Gastroesophageal sphincter (tissue), 4 donors: ENCODE data around the gene TNFSF4. TPM values are rescaled to one million over a fixed set of nuclear protein-coding genes. Genes with fewer than 3 reads are reported as not detected.

Source experiments
- ATAC-seq: fragments of 150-250 bp; one replicate; pipeline ENCODE4 v1.9.1; 2016; ENCODE audit warnings: mild to moderate bottlenecking, moderate library complexity
- H3K27ac ChIP-seq, 4 donors: fragments of 200-600 bp; sonication (generic) in 3 of 4; 1 replicate in 3 of 4; 2 replicates in 1 of 4; pipeline ENCODE4 v1.5.1; 2016 to 2019
- H3K27me3 ChIP-seq: fragments of 200-600 bp; sonication (generic); one replicate; pipeline ENCODE4 v1.5.1; 2019
- H3K36me3 ChIP-seq, 2 donors: fragments of 200-600 bp; sonication (generic); one replicate each; pipeline ENCODE4 v1.5.1; 2019; ENCODE audit warnings: control low read depth in 1 of 2
- H3K4me1 ChIP-seq, 3 donors: fragments of 200-600 bp; sonication (generic); 1 replicate in 2 of 3; 2 replicates in 1 of 3; pipeline ENCODE4 v1.5.1; 2016 to 2019; ENCODE audit warnings: control low read depth in 2 of 3
- H3K4me3 ChIP-seq, 2 donors: fragments of 200-600 bp; sonication (generic); one replicate each; pipeline ENCODE4 v1.5.1; 2019; ENCODE audit warnings: mild to moderate bottlenecking in 1 of 2, moderate library complexity in 1 of 2
- H3K9me3 ChIP-seq, 3 donors: fragments of 200-600 bp; sonication (generic); one replicate each; pipeline ENCODE4 v1.5.1; 2017 to 2019; ENCODE audit warnings: control low read depth in 2 of 3
- EP300 ChIP-seq: sonication (generic); formaldehyde crosslinking; IDR thresholded peaks from one replicate; pipeline ENCODE4 v1.6.1; 2017; ENCODE audit warnings: antibody characterized with exemption, mild to moderate bottlenecking
- POLR2A ChIP-seq, 2 donors: fragments of 450-650 bp; IDR thresholded peaks; one replicate each; pipeline ENCODE4 v1.6.1; 2017; ENCODE audit warnings: antibody characterized with exemption in 2 of 2, mild to moderate bottlenecking in 2 of 2, moderate library complexity in 1 of 2
- POLR2AphosphoS5 ChIP-seq: sonication (generic); formaldehyde crosslinking; IDR thresholded peaks from one replicate; pipeline ENCODE4 v1.6.1; 2017; ENCODE audit warnings: antibody characterized with exemption
- WGBS, 2 donors: methylation state at CpG; one replicate each; pipeline ENCODE4 v1.1.5; 2018; ENCODE audit warnings: low coverage in 1 of 2; 5-methylcytosine and 5-hydroxymethylcytosine counted together
- total RNA-seq, 4 donors: library from RNA; depleted of rRNA; stranded (reverse); fragments of >200 nt; gene quantifications; one replicate each; pipeline ENCODE4 v1.1.0, GENCODE V29; 2016
- TF ChIP-seq, protein P1 (sequence below), 4 experiments: fragments of 200-600 bp in 2 of 4; fragments of 450-650 bp in 2 of 4; sonication (generic) in 1 of 4; IDR thresholded peaks; one replicate each; pipeline ENCODE4 v1.5.1; 2017 to 2019; ENCODE audit warnings: antibody characterized with exemption in 4 of 4, mild to moderate bottlenecking in 2 of 4, moderate library complexity in 2 of 4

TNFSF4 gene
- total RNA-seq, 4 donors from 2014 or later = 2.6 to 24.0 (median 4.4) TPM

- Histone ChIP-seq H3K9me3 (no peaks in the 10 kb centered on the region), H3K27me3 (no peaks in the 10 kb centered on the region), H3K4me1 (no peaks in the 10 kb centered on the region), H3K27ac (no peak overlapping the region), H3K36me3 (no peaks in the 10 kb centered on the region), H3K4me3 (no peak overlapping the region)
- no peak for ATAC-seq
- WGBS, 2 donors = 80 to 87% methylated on average over 1 to 3 of the region's 5 CpGs
- TF ChIP-seq POLR2A (IDR thresholded peaks at IDR 0.05) = no peak
- TF ChIP-seq, protein P1, sequence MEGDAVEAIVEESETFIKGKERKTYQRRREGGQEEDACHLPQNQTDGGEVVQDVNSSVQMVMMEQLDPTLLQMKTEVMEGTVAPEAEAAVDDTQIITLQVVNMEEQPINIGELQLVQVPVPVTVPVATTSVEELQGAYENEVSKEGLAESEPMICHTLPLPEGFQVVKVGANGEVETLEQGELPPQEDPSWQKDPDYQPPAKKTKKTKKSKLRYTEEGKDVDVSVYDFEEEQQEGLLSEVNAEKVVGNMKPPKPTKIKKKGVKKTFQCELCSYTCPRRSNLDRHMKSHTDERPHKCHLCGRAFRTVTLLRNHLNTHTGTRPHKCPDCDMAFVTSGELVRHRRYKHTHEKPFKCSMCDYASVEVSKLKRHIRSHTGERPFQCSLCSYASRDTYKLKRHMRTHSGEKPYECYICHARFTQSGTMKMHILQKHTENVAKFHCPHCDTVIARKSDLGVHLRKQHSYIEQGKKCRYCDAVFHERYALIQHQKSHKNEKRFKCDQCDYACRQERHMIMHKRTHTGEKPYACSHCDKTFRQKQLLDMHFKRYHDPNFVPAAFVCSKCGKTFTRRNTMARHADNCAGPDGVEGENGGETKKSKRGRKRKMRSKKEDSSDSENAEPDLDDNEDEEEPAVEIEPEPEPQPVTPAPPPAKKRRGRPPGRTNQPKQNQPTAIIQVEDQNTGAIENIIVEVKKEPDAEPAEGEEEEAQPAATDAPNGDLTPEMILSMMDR (IDR thresholded peaks at IDR 0.05) = no peak
- TF ChIP-seq POLR2AphosphoS5 = no peak
- no peak for TF ChIP-seq EP300
Measured at GRCh38 chr1:173134800-173135199, 72.3 kb downstream of the TNFSF4 start.

DNA sequence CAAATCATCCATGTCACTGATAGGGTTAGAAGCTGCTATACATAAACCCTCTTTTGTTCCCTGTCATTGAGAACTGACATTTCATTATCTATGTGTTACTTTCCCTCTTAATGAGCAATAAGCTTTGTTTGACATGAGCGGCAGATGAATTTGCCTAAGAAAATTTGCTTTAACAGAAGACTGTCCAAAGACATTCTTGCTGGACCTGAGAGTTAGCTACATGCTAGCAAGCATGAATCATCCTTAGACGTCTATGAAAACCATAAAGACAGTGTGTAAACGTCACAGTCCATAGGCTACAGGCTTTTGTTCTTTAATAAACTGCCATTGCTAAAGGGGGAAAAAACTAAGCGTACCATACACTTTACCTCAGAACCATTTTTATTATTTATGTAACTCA is 73.1 kb downstream of the TNFSF4 start:
- Histone ChIP-seq H3K9me3 (no peaks in the 10 kb centered on the region), H3K4me3 (no peak overlapping the region), H3K27me3 (no peaks in the 10 kb centered on the region), H3K36me3 (no peaks in the 10 kb centered on the region), H3K4me1 (no peaks in the 10 kb centered on the region), H3K27ac (no peak overlapping the region)
- no peak for TF ChIP-seq POLR2AphosphoS5
- no peak for TF ChIP-seq POLR2A (IDR thresholded peaks at IDR 0.05)
- WGBS, 2 donors = 77% methylated on average over 4 of the region's 4 CpGs
- no peak for ATAC-seq

Other genes with a start within 250 kb of the TNFSF4 start
- under 1 TPM in 3 of 4 donors, not detected in 1; 0.17 to 0.93 (median 0.23) TPM for gene TNFSF18, start 156.4 kb downstream of the TNFSF4 start, total RNA-seq